Psoas muscle (tissue), 8 donors: ENCODE measurements around the gene CBLC. TPM values are rescaled to one million over a fixed set of nuclear protein-coding genes. Genes with fewer than 3 reads are reported as not detected.

Source experiments
- ATAC-seq, 4 donors: fragments of 200-7000 bp; cut with Tn5 transposase; one replicate each; pipeline ENCODE4 v1.9.1; 2020; ENCODE audit warnings: moderate library complexity in 3 of 4, mild to moderate bottlenecking in 2 of 4
- DNase-seq, 2 donors: peaks; one replicate each; pipeline ENCODE4 v3.0.0-alpha.2; 2020
- H3K27ac ChIP-seq: fragments of 200-600 bp; one replicate; pipeline ENCODE4 v1.8.0; 2022
- H3K27me3 ChIP-seq, 3 donors: fragments of 200-600 bp in 1 of 3; one replicate each; pipeline versions ENCODE4 v1.6.1 to v1.8.0; 2013 to 2022; ENCODE audit warnings: low read length in 2 of 3, mild to moderate bottlenecking in 2 of 3, moderate library complexity in 1 of 3; ENCODE audit not compliant: insufficient read depth in 3 of 3
- H3K36me3 ChIP-seq, 2 donors: fragments of 200-600 bp in 1 of 2; one replicate each; pipeline versions ENCODE4 v1.6.1 to v1.8.0; 2013 to 2022; ENCODE audit warnings: low read depth in 1 of 2, mild to moderate bottlenecking in 1 of 2, moderate library complexity in 1 of 2; ENCODE audit not compliant: insufficient read depth in 1 of 2
- H3K4me1 ChIP-seq: fragments of 200-600 bp; one replicate; pipeline ENCODE4 v1.8.0; 2022
- H3K4me3 ChIP-seq: fragments of 200-600 bp; one replicate; pipeline ENCODE4 v1.8.0; 2022; ENCODE audit warnings: mild to moderate bottlenecking
- H3K9me3 ChIP-seq: fragments of 200-600 bp; one replicate; pipeline ENCODE4 v1.8.0; 2022
- CTCF ChIP-seq: fragments of 200-600 bp; IDR thresholded peaks from one replicate; pipeline ENCODE4 v1.8.0; 2022; ENCODE audit warnings: antibody characterized with exemption
- WGBS, 3 donors: extraction: QIAGEN DNeasy Blood & Tissue Kit; methylation state at CpG; one replicate each; pipeline versions ENCODE4 v1.1.6 to v1.1.7; 2013; 5-methylcytosine and 5-hydroxymethylcytosine counted together
- intact Hi-C, 2 donors: fragments of 100-400 bp; cut with DNase I; formaldehyde crosslinking; loops; one replicate each; pipeline versions ENCODE4 v1.11.0 to v1.14.2; 2022
- polyA plus RNA-seq, 3 donors: library from polyadenylated mRNA; stranded (reverse); fragments of 200-250 nt; gene quantifications; one replicate each; pipeline ENCODE4 v1.2.3, GENCODE V29; 2013
- total RNA-seq, 4 donors: library from RNA; stranded (reverse); fragmentation: NEBNext Ultra II Directional in 2 of 4; extraction: Animal tissue kit (Norgen Biotek cat#: 25700) in 2 of 4; gene quantifications; one replicate each; pipeline versions ENCODE4 v1.2.1 to v1.2.4, GENCODE V29; 2021 to 2023
- donor health status: healthy with polysubstance abuse.
- donor health status: DM: no; HTN: no; CAD: no; lungs with moderate emphysema.
- donor health status: Bipolar disorder and iron deficiency.
- donor health status: healthy.
- donor health status: DM: yes; HTN: yes; CAD: no.
- donor health status: DM: no; HTN: no; CAD: no.
- donor health status: DM: no; HTN: no; CAD: no.
- donor health status: DM: yes; HTN: yes; CAD: no.

The CBLC gene
- total and polyA plus RNA-seq, 7 donors, result 0.08 to 0.34 TPM; not detected in 5

- TF ChIP-seq CTCF, result no peak
- ATAC-seq (peak in 1 of 4 donors; percentile 3), DNase-seq (peak; percentile 85)
- Histone ChIP-seq H3K27me3 (no peaks in the 10 kb centered on the region), H3K4me1 (peaks cover 42% of the 10 kb centered on the region), H3K27ac (peak overlapping the region; percentile 72), H3K36me3 (peaks cover 0 to 10% of the 10 kb centered on the region in 2 donors), H3K9me3 (no peaks in the 10 kb centered on the region), H3K4me3 (no peak overlapping the region)
- intact Hi-C loops, result loop anchor here in 1 of 2 donors (10.0 kb wide), 1 partner anchor 1039 kb away; the partner anchor contains the start of gene DMPK
- 27 to 53% (median 39%) methylated on average over 8 to 10 of the region's 10 CpGs for WGBS, 3 donors
These were observed 32.3 kb upstream of the CBLC start for GRCh38 chr19:44745341-44745831.

GRCh38 chr19:44745887-44746600 is 31.6 kb upstream of the CBLC start:
- TF ChIP-seq CTCF, result no peak
- Histone ChIP-seq H3K27ac (peak overlapping the region; percentile 94), H3K4me1 (peaks cover 48% of the 10 kb centered on the region), H3K9me3 (no peaks in the 10 kb centered on the region), H3K4me3 (no peak overlapping the region), H3K36me3 (peaks cover 0 to 16% of the 10 kb centered on the region in 2 donors), H3K27me3 (no peaks in the 10 kb centered on the region)
- intact Hi-C loops, result loop anchor here in 1 of 2 donors (10.0 kb wide), 1 partner anchor 1039 kb away; the partner anchor contains the start of gene DMPK
- WGBS, 3 donors, result 79 to 86% (median 84%) methylated on average over 4 of the region's 4 CpGs
- DNase-seq, result no peak
- no peak for ATAC-seq

- 71 to 80% (median 75%) methylated on average over 5 of the region's 5 CpGs for WGBS, 3 donors
- H3K27ac ChIP-seq, result peak overlapping the region; percentile 94
- ATAC-seq (no peak), DNase-seq (no peak)
- no peaks in the 10 kb centered on the region for H3K27me3 ChIP-seq
- H3K36me3 ChIP-seq, result peaks cover 0 to 22% of the 10 kb centered on the region in 2 donors
- intact Hi-C loops, result loop anchor here in 1 of 2 donors (10.0 kb wide), 1 partner anchor 1038 kb away; the partner anchor contains the start of gene DMPK
- H3K9me3 ChIP-seq, result no peaks in the 10 kb centered on the region
- H3K4me1 ChIP-seq, result peaks cover 48% of the 10 kb centered on the region
- no peak overlapping the region for H3K4me3 ChIP-seq
- TF ChIP-seq CTCF, result no peak
These were observed 31.1 kb upstream of the CBLC start for GRCh38 chr19:44746616-44746945.

GRCh38 chr19:44746946-44747738 is 30.5 kb upstream of the CBLC start:
- no peak for TF ChIP-seq CTCF
- H3K4me1 ChIP-seq, result peaks cover 48% of the 10 kb centered on the region
- intact Hi-C loops, result loop anchor here in 1 of 2 donors (10.0 kb wide), 1 partner anchor 1038 kb away; the partner anchor contains the start of gene DMPK
- 6 to 11% (median 11%) methylated on average over 21 to 34 of the region's 34 CpGs for WGBS, 3 donors
- peak overlapping the region; percentile 97 for H3K4me3 ChIP-seq
- H3K27me3 ChIP-seq, result no peaks in the 10 kb centered on the region
- peaks cover 0 to 27% of the 10 kb centered on the region in 2 donors for H3K36me3 ChIP-seq
- peak; percentile 91 to 96 (median 95) for ATAC-seq
- H3K27ac ChIP-seq, result peak overlapping the region; percentile 94
- no peaks in the 10 kb centered on the region for H3K9me3 ChIP-seq
- DNase-seq, result peak; percentile 97 to 98
